ENCODE data around the gene MANF. TPM values are rescaled to one million over a fixed set of nuclear protein-coding genes. Genes with fewer than 3 reads are reported as not detected.

The MANF gene
- total and polyA plus RNA-seq, 2 of the 4 experiments (the other 2 are of a cell fraction) = 65.4 to 122 TPM

DNA sequence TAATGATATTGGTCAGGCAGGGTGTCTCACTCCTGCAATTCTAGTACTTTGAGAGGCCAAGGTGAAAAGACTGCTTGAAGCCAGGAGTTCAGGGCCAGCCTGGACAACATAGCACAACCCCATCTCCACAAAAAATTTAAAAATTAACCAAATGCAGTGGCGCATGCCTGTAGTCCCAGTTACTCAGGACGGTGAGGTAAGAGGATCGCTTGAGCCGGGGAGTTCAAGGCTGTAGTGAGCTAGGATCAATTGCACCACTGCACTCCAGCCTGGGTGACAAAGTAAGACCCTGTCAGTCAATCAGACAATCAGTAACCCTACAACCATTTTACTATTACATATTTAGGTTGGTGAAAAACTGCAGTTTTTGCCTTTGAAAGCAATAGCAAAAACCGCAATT is 49.0 kb downstream of the MANF start:
- H3K27ac ChIP-seq (ENCODE audit: insufficient read depth, low read length) = no peak overlapping the region
- ATAC-seq (ENCODE audit: low read depth) (no peak), DNase-seq (no peak)
- H3K14ac ChIP-seq (replicated peaks; ENCODE audit: low read depth, low read length) = no peak overlapping the region
- H2AK9ac ChIP-seq (replicated peaks; ENCODE audit: low read depth, low read length, poor library complexity) = no peak overlapping the region
- H2AK5ac ChIP-seq (ENCODE audit: low read depth, low read length) = no peak overlapping the region
- no peak overlapping the region for H3K4me2 ChIP-seq (ENCODE audit: low read depth, low read length)
- no peak overlapping the region for H3K4ac ChIP-seq (ENCODE audit: low read depth, low read length)
- peaks cover 3 to 7% of the 10 kb centered on the region in 2 experiments; a peak in 3 of 4 replicates for H3K79me1 ChIP-seq (ENCODE audit: low read depth in 1 of 2, low read length in 2 of 2)
- no peaks in the 10 kb centered on the region for H3K9me1 ChIP-seq (ENCODE audit: insufficient read depth, low read length)
- WGBS, 2 experiments (ENCODE audit: extremely low coverage in 2 of 2, insufficient read length in 1 of 2) = no CpG with 5 or more reads among the region's 5 CpGs
- H3K56ac ChIP-seq (ENCODE audit: extremely low read depth, insufficient read depth, low read length) = no peak overlapping the region
- H4K8ac ChIP-seq (ENCODE audit: low read depth in 2 of 2, low read length in 2 of 2) = no peak overlapping the region
- no TSS peak for BruUV-seq (replicated peaks)
- H2BK5ac ChIP-seq (ENCODE audit: low read depth, low read length, poor library complexity, severe bottlenecking) = no peak overlapping the region
- intact Hi-C loops (cut with micrococcal nuclease) (no loop called here), dilution Hi-C loops (cut with HindIII; ENCODE audit: low sequenced_read_pairs, unreplicated experiment) (no loop called here), in situ Hi-C loops (cut with MboI; ENCODE audit: low sequenced_read_pairs) (no loop called here)
- H4K5ac ChIP-seq (ENCODE audit: low read depth, low read length) = no peak overlapping the region
- H3K27me3 ChIP-seq (ENCODE audit: control insufficient read depth, insufficient read depth, low read length) = no peaks in the 10 kb centered on the region
- H2AFZ ChIP-seq (replicated peaks; ENCODE audit: low read length, poor library complexity) = no peak overlapping the region
- H3K9me3 ChIP-seq (ENCODE audit: control insufficient read depth, insufficient read depth, low read length) = no peaks in the 10 kb centered on the region
- H4K20me1 ChIP-seq (ENCODE audit: insufficient read depth, low read length) = no peaks in the 10 kb centered on the region
- H2BK15ac ChIP-seq (ENCODE audit: low read depth, low read length) = no peak overlapping the region
- no peak overlapping the region for H4K91ac ChIP-seq (ENCODE audit: insufficient read depth, low read depth, low read length)
- no peak overlapping the region for H3K9ac ChIP-seq (ENCODE audit: low read depth, low read length)
- no peak overlapping the region for H3K4me3 ChIP-seq (ENCODE audit: insufficient read depth, low read depth, low read length)
- POLR2A ChIA-PET (ENCODE audit: unreplicated experiment) = no interaction called here
- H2BK20ac ChIP-seq (ENCODE audit: low read depth, low read length) = no peak overlapping the region
- no peaks in the 10 kb centered on the region for H3K4me1 ChIP-seq (ENCODE audit: control insufficient read depth, insufficient read depth, low read length)
- no peak overlapping the region for H3K23ac ChIP-seq (ENCODE audit: low read depth, low read length)
- peaks cover 14% of the 10 kb centered on the region for H3K36me3 ChIP-seq (ENCODE audit: control insufficient read depth, insufficient read depth, low read length)
- CTCF ChIA-PET = interaction anchor here (1.0 to 1.9 kb wide), 5 partner anchors 9 to 53 kb away, joined by 3 to 7 read pairs (median 4); no protein-coding TSS in a partner anchor
- no peak overlapping the region for H2BK120ac ChIP-seq (ENCODE audit: low read depth, low read length)
- H3K18ac ChIP-seq (ENCODE audit: low read depth, low read length) = no peak overlapping the region
- TF ChIP-seq NFE2L2 (IDR thresholded peaks at IDR 0.05; ENCODE audit: low read depth, low read length) = no peak
- TF ChIP-seq MAZ (IDR thresholded peaks at IDR 0.05; ENCODE audit: borderline replicate concordance, low read depth, low read length) = no peak
- TF ChIP-seq RAD21 (IDR thresholded peaks at IDR 0.05; ENCODE audit: low read length) = no peak
- TF ChIP-seq, protein P1, sequence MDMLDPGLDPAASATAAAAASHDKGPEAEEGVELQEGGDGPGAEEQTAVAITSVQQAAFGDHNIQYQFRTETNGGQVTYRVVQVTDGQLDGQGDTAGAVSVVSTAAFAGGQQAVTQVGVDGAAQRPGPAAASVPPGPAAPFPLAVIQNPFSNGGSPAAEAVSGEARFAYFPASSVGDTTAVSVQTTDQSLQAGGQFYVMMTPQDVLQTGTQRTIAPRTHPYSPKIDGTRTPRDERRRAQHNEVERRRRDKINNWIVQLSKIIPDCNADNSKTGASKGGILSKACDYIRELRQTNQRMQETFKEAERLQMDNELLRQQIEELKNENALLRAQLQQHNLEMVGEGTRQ (IDR thresholded peaks at IDR 0.05; ENCODE audit: low read depth, low read length) = no peak

Measured in IMR-90 (cell line).